ENCODE data around the gene EFNA5.
"Not testable (repeated sequence)": the region's sequence is repeated elsewhere in the genome, so short reads cannot be mapped to it uniquely, and the experiment has no call there.

The EFNA5 gene

DNA sequence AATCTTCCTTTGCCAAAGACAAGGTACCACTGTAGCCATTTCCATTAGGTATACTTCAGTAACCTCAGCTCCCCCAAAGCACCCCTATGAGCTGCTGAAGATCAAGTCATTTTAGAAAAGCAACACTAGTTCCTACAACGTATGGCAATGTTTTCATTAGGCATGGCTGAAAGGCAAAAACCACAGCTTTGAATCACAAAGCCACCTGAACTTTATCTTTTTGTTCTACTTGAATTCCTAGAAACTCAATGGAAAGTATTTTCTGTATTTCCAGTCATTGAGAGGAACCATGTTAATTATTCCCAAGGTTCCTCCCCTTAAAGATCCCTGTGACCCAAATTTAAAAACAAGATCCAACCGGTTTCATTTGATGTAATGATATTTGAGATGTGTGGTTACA is 152.1 kb downstream of the EFNA5 start:
- no peak for DNase-seq (ENCODE audit: low read depth, low spot score)

DNA sequence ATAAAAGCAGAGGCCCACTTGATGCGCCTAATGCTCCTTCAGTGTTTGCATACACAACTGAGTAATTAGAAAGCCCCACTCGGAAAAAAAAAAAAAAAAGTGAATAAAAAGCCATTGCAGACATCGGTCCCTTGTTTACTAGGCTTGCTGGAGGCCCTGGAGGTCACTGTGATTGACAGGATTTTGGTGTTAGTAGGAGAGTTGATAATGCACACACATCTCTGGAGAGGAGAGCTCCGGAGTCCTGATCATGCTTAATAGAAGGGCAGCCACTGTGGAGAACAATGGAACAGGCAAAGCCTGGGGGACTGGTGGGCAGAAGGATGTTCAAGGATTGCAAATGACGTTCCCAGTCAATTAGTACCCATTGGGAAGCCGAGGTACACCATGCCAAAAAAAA is 152.5 kb downstream of the EFNA5 start:
- DNase-seq (ENCODE audit: low read depth, low spot score) = no peak

DNA sequence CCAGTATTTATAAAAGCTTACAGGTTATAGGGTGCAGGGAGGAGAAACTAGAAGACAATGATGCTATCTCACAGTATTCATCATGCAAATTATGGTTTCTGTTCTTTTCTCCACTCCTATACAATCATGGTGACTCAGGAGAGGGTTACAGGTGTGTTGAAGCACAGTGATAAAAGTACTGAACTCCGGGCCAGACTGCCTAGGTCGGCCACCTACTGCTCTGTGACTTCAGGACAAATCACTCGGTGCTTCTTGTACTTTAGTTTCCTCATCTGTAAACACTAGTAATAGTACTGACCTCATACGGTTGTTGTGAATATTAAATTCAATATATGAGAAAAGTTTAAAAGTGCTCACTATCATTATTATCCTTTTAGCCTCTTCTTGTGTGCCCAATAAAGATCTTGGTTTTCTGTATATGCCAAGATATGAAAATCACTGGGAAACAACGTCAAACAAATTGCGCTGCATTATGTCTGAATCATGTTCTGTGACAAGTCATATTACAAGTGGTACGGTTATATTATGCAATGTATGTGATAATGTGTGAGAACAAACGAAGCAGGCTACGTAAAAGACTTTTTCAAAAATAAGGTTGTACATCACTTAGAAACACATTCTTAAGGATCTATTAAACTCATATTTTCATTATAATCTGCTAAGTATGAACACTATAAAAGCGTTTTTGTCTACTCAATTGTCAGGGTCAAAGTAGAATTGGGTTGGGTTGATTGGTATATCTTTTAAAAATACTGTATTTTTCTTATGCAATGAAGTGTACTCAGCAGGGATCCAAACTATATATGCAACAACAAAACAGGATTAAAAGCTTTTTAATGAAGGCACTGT is 153.3 kb downstream of the EFNA5 start:
- DNase-seq (ENCODE audit: low read depth, low spot score) = no peak

DNA sequence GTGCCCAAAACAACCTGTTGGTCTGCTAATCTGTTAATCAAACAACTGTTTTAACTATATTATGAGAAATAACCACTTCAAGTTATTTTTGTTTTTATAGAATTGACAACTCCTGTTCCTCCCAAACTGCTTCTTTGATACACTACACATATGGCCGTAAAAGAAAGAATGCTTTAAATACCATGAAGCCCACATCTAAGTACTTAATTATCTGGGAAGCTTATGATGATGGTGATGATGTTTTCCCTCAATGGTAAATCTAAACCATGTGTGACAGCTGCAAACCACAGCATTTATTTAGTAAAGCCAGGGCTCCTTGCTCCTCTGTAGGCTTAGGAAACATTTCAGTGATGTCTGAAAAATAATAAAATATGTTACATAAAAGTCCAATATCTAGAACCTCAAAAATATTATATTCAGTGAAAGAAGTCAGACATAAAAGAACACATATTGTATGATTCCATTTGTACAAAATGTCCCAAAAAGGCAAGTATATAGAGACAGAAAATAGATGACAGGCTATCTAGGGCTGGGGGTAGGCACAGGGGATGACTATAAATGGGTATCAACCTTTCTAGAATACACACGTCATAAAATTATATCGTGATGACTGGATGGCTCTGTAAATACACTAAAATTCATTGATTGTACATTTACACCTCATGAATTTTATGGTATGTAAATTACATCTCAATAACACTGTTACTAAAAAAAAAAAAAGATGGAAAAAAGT is 154.1 kb downstream of the EFNA5 start:
- DNase-seq (ENCODE audit: low read depth, low spot score) = no peak

DNA sequence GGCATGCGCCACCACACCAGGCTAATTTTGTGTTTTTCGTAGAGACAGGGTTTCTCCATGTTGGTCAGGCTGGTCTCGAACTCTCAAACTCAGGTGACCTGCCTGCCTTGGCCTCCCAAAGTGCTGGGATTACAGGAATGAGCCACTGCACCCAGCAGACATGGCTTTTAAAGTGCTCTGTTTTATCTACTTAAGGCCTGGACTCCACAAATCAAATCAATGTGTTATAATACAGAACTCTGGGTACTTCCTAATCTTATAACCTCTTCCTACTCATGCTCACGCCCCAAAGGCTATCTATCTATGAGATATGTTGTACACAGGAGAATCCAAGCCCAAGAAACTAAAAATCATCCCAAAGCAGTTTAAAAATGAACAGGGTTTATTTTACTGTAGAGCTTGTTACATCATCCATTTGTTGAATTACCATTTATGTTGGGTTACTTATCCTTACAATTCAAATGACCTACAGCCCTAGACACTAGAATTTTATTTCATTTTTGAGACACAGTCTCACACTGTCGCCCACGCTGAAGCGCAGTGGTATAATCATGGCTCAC is 155.1 kb downstream of the EFNA5 start:
- no peak for DNase-seq (ENCODE audit: low read depth, low spot score)

DNA sequence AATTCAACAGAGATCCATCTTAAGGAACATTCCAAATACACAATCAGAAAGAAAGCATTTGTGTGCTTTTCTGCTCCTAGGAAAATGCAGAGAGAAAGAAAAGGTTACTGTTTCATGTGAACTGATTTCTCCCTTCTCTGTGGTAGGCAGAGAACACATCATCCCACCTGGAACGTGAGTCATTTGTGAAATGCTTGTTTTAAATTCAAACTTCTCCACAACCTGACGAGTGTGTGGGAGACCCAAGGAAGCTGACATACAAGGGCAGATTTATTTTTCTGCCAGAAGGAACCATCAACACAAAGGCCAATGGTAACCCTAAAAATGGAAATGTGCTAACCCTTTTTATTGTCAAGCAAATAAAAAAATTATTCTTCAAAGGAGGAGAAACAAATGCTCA is 156.4 kb downstream of the EFNA5 start:
- DNase-seq (ENCODE audit: low read depth, low spot score) = no peak

DNA sequence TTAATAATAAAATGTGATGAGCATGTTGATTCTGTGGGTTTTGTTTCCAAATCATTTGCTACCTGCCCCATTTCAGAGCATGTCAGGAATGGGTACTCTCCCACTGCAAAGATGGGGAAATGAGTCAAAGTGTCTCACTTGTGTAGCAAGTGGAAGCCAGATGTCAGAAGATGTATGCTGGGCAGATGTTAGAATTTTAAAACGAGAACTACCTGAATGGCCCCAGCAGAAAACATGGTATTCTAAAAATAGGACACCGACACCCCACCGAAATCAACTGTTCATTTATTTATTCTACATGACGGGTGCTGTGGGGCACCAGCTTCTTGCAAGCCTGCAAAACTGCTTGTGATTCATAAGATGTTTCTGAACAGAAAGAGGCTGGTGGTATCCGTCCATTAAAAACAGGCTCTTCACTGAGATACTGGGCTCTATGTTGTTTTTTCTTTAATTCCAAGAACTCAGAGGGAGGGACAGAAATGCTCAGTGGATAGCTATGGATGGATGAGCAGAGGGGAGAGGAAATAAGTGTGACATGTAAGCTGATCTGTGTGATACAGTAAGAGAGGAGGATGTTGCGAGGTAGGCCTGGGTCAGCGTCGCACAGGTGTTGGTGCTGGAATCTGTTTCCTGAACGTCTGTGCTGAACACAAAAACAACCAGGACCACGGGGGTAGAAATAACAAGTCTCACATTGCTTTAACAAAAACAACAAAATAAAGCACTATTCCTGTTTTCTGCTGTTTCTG is 157.2 kb downstream of the EFNA5 start:
- DNase-seq (ENCODE audit: low read depth, low spot score) = no peak

DNA sequence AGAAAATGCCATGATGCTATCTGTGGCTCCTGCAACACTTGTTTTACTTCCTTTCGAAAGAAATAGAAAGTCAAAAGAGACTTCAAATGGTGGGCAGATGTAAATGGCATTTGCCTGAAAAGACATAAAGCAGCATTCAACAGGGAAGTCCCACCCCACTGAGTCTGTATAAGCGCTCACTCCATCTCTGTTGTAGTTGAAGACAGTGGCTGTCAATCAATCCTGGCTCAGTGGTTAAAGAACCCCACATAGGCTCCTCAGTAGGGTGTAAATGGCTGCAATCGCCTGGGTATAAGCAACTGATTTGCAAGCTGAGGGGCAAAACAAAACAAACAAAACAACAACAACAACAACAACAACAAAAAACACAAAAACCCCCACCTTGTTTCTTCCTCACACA is 158.7 kb downstream of the EFNA5 start:
- no peak for DNase-seq (ENCODE audit: low read depth, low spot score)

DNA sequence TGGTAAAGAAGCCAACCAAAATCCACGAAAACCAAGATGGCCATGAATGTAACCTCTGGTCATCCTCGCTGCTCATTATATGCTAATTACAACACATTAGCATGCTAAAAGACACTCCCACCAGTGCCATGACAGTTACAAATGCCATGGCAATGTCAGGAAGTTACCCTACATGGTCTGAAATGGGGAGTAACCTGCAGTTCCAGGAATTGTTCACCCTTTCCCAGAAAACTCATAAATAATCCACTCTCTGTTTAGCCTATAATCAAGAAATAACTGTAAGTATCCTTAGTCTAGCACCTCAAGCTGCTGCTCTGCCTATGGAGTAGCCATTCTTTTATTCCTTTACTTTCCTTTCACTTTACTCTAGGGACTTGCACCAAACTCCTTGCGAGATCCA is 160.6 kb downstream of the EFNA5 start:
- no peak for DNase-seq (ENCODE audit: low read depth, low spot score)

DNA sequence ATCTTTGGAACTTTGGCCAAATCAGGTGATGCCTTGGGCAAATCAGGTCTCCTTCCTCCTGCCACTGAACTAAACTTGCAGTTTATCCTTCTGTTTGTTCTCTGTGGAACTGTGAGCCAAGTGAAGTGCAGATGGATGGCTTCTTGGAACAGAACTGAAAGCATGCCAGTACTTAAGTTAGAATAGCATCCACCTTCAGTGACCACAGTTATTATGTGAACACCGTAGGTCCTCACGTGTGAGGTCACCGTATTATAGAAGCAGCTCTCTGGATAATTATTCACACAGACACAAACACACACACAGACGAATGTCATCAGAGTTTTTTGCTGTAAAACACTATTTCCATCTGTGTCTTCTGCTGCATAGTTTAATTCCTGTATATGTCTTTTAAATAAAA is 162.6 kb downstream of the EFNA5 start:
- DNase-seq (ENCODE audit: low read depth, low spot score) = no peak

DNA sequence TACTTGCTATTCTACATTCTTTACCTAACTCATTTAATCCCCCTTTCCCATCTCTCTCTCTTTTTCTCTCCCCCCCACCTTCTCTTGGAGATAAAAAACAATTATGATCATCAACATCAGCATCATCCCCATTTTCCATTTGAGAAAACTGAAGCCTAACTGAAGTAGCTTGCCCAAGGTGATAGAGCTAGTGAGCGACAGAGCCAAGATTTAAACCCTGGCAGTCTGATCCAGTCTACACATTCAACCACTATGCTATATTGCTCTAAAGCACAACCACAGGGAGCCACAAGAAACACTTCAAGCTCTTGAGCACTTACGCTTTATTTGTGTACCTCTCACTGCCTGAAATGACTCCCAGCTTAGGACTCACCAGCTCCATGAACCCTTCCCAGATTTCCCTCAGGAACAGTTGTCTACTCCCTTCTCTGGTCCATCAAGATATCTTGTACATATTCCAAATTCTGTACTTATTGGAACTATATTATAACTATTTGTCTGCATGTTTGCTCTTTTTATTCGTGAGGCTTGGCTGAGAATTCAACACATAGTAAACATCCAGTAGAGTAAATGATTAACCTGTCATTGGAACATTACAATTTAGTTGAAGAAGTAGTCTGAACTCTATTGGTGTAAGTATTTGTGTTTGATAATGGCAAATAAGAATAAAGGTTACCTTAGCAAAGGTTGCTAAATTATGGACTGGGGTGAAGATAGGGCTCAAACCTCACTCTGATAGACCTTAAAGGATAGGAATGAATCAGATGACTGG is 164.8 kb downstream of the EFNA5 start:
- no peak for DNase-seq (ENCODE audit: low read depth, low spot score)

DNA sequence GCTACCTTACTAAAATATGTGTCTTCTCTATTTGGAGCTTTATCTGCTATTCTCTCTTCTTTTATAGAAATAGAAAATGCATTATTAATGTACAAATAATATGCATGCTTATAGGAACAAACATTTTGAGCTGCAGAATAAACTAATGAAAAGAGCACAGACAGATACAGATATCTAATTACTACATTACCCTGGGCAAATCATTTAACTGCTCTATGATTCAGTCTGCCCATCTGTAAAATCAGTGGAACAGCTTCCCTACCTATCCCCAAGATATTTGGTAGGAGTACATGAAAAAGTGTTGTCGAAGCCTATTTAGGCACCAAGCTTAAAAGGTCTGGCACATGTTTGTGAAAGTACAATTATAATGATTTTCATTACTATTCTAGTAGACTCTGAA is 166.3 kb downstream of the EFNA5 start:
- no peak for DNase-seq (ENCODE audit: low read depth, low spot score)

DNA sequence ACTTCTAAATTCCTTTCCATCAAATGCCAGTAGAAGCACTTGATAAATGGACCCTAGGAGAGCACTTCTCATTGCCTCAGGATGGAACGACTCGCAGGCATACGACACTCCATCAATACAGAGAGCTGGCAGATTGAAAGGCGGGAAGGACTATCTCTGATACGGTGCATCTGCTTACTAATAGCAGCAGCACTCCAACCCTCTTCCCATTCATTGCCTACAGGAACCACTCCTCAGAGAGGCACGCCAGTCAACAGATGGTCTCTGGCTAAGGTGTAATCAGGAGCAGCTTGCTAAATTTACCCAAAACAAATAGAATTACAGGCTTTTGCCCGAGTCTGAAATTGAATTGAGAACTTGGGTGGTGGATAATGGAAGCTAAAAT is 168.1 kb downstream of the EFNA5 start:
- no peak for DNase-seq (ENCODE audit: low read depth, low spot score)

DNA sequence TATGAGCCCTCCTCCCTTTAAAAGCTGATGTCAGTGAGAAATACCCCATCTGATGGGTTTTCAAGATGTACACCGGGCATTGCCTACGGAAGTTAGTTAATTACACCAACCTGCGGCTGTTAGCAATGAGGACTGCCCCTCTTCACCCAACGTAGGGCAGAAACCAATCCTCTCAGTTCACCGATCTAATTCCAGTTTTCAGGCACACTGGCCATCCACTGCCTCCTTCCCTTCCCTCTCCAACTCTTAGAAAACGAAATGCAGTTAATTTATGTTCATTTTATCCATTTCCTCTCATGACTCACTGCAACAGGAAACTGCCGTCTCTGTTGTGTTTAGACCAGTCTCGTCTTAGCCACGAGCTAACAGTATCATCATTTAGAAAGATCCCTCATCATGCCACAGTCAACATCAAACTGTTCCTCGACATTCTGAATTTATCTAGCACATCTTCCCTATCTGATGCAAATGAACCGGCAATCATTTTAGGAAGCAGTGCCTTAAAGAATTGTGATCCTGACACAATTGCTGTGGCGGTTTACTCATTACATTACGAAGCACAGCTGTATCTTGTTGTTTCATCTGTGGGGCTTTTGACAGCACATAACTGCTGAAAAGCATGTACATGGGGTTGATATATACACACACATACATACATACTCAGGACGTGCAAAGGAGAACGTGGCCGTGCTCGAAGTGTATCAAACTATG is 168.6 kb downstream of the EFNA5 start:
- no peak for DNase-seq (ENCODE audit: low read depth, low spot score)

DNA sequence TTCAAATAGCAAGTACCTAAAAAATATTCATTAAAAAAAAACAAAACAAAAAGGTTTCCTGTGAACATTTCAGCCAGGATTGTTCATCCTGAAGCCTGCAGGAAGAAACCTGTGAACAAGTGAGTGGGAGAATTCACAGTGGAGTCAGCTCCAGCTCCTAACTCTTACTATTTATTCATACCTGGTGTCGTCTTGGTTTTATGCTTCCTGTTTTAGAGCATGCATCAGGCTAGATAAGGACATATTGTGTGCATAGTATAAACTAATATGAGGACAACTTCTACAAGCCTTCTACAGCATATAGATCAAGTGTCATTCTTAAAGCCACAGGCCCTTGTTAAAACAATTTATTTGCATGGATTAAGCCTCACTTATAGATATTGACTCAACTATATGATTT is 169.9 kb downstream of the EFNA5 start:
- DNase-seq (ENCODE audit: low read depth, low spot score) = no peak

DNA sequence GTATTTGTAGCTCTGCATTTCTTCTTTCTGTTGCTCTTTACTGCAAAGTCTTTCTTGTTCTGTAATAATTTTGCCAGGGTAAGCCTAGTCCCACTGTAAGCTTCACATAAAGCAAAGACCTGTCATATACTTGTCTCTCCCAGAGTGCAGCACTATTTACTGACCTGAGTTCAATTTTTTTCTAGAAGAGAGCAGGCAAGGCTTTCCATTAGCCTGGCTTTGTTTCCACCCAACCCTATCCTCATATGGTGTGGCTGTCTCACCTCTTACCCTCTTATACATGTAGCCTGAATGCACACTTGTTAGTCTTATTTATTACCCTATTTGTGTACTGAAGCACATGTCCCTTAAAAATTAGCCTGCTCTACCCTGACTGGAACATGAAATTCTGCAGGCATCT is 170.4 kb downstream of the EFNA5 start:
- DNase-seq (ENCODE audit: low read depth, low spot score) = no peak

DNA sequence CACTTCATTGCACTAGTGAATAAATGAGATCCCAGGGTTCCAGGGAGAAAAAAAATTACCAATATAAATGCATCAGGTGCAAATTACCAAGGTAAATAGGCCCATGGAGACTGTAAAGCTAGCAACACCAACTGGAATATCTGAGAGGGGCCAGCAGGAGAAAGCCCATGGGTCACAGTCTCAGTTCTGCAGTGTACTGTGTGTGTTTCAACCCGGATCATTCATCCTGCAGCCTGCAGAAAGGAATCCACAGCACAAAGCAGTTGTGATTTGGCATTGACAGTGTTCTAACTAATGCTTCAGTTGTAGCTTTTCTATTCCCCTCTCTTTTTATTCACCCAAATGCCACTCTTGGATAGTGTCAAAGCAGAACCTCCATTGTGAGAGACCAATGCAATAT is 171.0 kb downstream of the EFNA5 start:
- DNase-seq (ENCODE audit: low read depth, low spot score) = no peak

DNA sequence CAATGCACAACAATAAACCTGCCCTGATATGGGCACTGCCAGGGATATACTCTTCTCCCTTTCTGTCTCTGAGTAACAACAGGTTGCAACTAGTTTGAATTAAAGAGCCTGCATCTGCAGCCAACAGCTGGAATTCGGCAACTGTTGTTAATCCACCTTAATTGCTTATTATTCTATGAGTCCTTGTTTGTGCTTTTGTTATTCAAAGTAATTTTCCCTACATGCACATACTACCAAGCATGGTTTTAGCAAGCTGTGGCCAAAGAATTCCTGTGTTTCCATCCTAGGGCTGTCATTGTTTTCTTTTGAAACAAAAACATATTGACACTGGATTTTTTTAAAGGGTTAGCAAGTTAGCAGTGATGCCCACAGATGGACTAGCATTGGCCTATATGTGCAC is 171.5 kb downstream of the EFNA5 start:
- DNase-seq (ENCODE audit: low read depth, low spot score) = no peak

DNA sequence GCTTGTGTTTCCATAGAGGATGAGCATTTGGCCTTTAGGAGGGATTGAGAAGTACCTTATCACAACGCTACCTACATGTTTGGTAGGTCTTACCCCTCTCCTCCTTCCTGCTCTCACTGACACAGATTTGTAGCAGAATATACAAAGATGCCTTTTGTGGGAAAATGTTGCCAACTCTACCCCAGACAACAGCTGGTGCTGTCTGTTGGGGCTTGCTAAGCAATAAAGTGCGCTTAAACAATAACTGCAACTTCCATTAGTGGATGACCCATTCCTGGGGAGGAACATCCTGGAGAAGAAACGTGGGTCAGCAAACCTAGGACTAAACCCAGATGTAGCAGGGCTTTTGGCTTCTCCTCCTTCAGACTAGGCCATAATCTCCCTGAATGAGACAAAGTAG is 174.3 kb downstream of the EFNA5 start:
- no peak for DNase-seq (ENCODE audit: low read depth, low spot score)

DNA sequence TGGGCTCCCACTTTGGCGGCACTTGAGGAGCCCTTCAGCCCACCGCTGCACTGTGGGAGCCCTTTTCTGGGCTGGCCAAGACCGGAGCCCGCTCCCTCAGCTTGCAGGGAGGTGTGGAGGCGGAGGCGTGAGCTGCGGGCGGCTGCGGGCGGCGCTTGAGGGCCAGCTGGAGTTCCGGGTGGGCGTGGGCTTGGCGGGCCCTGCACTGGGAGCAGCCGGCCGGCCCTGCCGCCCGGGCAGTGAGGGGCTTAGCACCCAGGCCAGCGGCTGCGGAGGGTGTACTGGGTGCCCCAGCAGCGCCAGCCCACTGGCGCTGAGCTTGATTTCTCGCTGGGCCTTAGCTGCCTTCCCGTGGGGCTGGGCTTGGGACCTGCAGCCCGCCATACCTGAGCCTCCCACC is 176.6 kb downstream of the EFNA5 start:
- DNase-seq (ENCODE audit: low read depth, low spot score) = not testable (repeated sequence)

DNA sequence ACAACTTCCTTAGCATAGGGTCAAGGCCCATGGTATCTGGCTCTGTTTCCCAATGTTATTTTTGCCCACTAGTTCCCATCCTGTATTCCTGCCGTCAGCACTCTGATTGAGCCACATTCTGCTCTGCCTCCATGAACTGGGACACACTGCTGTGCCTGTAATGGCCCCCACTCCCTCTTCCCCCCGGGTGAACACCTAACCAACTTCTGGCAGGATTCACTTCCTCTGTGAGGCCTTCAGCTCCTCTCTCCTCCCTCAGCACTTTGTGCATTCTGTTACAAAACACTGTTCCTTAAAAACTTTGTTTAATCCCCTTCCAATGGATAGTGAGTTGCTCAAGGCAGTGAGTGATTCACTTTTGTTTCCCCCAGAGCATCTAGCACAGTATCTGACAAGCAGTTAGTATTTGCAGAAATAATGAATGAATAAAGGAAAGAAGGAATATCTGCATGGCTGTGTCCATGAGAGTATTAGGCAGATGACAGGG is 183.6 kb downstream of the EFNA5 start:
- no peak for DNase-seq (ENCODE audit: low read depth, low spot score)

All from activated CD4-positive, CD25-positive, alpha-beta regulatory T cell treated with anti-CD3 and anti-CD28 coated beads, Interleukin-2, amount 50 U/mL, for 16 hours (primary cell).